CD4-positive, alpha-beta T cell treated with Interleukin-4 for 4 hours (primary cell): Measurements from ENCODE around the gene STON2.
"Not testable (repeated sequence)": the region's sequence is repeated elsewhere in the genome, so short reads cannot be mapped to it uniquely, and the experiment has no call there.

Source experiments
- DNase-seq: peaks from one replicate; pipeline ENCODE4 v3.0.0-alpha.2; 2020

Gene STON2

DNA sequence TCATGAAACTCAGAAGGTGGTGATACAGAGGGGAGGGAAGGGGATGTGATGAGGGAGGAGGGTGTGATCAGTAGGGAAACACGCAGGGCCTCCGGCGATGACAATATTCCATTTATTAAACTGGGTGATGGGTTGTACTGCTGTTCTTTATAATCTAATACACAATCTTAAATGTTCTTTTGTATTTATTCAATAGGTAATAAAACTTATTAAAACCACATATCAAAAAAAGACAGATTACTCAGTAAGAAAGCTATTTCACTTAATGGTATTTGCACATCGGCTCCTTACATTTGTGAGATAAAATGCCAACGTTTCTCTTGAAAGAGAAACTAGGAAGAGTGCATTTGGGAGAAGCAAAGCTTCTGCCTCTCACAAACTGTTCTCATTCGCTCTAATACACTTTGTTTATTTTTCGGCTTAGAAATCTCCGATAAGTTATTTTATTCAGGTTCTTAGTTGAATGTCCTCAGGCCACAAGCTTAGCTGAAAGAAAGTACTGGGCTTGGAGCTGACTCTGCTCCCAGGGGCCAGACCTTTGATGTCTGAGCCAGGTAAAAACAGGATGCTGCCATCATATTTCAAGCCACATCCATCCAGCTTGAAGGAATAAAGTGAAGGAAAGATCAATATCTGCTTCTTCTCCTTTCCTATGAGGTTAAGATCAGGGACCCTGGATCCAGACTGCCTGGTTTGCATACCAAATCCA lies 17.5 kb downstream of the STON2 start:
- no peak for DNase-seq

DNA sequence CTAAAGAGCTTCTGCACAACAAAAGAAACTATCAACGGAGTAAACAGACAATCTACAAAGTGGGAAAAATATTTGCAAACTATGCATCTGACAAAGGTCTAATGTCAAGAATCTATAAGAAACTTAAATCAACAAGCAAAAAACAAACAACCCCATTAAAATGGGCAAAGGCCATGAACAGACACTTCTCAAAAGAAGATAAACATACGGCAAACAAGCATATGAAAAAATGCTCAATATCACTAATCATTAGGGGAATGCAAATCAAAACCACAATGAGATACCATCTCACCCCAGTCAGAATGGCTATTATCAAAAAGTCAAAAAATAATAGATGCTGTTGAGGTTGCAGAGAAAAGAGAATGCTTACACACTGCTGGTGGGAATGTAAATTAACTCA lies 20.1 kb downstream of the STON2 start:
- not testable (repeated sequence) for DNase-seq

DNA sequence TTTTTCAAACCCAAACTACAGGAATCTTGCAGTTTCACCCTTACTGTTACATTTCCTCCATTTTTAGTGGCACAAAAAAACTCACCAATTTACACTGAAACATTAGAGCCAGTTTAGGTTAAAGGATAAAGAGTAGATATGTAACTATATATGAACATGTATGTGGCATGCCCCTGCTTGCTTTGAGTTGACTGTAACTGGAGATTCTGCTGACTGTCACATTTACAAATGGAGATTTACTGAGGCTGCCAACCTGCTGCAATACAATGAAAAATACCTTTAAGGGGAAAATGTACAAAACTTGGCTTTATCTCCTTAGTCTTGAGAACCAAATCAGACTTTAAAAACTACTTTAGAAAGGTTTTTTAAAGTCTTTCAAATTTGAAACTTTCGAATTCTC lies 28.3 kb downstream of the STON2 start:
- DNase-seq: no peak

DNA sequence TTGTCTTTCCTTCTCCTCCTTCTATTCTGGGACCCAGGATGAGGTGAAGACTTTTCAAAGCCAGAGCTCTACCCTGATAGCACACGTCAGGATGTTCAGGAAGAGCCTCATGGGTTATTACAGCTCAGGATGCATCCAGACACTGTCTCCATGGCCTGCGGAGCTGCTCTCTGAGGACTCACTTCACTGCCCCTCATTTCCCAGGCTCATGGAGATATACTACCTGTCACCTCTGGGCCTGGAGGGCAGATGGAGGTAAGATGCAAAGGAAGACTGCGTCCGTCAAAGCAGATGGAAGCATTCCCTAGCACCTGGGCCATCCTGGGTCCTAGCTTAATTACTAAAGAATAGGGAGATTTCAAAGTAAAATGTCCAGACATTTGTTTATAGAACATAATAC lies 32.6 kb downstream of the STON2 start:
- DNase-seq: no peak

DNA sequence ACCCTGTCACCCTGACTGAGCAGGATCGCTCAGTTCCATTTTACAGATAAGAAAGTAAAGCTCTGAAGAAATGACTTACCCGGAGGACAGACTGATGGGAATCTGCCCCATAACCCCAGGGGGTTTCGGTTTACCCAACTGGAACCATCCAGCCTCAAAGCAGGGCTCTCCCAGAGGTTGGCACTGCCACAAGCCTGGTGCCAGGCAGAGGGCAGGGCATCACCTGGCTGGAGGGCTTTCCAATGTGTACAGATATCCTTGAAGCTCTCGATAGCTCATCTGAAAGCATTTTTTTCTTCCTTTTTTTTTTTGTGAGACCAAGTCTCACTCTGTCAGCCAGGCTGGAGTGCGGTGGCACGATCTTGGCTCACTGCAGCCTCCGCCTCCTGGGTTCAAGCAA lies 33.2 kb downstream of the STON2 start:
- no peak for DNase-seq

GRCh38 chr14:81366214-81366613 lies 33.9 kb downstream of the STON2 start:
- DNase-seq: no peak

- DNase-seq: no peak
Measured at GRCh38 chr14:81363746-81364378, 36.3 kb downstream of the STON2 start.

GRCh38 chr14:81353691-81354323 lies 46.3 kb downstream of the STON2 start:
- DNase-seq: no peak

GRCh38 chr14:81352413-81352812 lies 47.7 kb downstream of the STON2 start:
- DNase-seq: no peak

DNA sequence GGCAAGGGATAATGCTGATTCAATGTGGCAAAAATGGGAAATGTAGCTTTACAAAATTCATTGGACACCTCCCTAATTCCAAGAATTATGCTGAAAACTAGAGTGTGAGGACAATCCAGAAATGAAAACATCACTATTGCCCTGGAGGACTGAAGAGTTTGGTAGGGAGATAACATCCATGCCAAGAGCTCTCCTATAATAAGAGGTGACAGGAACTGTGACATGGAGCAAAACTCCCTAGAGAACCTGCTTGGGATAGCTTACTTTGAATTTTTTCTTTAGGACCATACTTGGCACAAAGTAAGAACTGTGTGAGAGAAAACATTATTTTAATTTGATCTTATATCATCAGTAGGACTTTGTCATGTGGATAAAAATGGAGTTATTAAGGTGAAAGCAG lies 48.9 kb downstream of the STON2 start:
- no peak for DNase-seq

GRCh38 chr14:81350344-81351130 lies 49.6 kb downstream of the STON2 start:
- DNase-seq: no peak

- DNase-seq: no peak
Measured at GRCh38 chr14:81348061-81348460, 52.1 kb downstream of the STON2 start.

DNA sequence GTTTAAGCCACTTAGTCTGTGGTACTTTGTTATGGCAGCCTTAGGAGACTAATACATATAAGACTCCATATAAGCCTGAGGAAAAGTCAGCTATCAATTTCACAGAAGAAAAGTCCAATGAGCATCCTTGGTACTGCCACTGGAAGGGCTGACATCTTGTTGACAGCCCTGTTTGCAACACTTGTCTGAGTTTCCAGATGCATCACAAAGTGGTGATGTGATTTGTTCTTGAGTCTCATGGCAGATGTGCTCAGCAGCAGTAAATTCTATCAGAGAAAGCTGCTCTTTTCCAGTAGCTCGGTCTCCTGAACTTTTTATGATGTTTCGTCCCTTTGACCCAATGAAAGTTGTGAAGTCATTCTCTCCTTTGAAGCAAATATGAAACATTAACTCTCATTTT lies 54.3 kb downstream of the STON2 start:
- DNase-seq: no peak

DNA sequence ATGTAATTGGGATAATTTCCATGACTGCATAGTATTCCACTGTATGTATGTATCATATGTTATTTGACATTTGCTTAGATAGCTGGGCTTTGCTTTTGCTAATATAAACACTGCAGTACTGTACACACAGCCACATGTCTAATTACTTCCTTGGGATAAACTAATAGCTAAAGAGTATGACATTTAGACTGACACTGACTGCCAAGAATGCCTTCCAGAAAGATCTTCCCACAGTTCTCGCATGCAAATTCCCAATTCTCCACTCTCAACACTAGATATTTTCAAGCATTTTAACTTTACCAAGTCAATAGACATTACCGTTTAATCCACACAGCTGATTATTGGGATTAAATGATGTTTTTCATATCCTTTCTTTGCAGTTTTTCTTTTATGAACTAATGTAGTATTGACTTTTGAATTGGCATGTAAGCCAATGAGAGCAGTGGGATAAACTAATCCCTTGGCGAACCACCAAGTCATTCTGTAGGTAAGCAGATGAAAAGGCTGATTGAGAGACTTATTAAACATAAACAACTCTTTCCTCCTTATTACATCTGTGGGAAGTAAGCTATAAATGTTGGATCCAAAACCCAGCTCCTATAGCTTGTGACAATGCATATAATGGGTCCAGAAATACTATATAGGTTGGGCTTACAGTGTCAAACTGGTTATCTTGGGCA lies 55.5 kb downstream of the STON2 start:
- no peak for DNase-seq

GRCh38 chr14:81343701-81344100 lies 56.4 kb downstream of the STON2 start:
- no peak for DNase-seq

DNA sequence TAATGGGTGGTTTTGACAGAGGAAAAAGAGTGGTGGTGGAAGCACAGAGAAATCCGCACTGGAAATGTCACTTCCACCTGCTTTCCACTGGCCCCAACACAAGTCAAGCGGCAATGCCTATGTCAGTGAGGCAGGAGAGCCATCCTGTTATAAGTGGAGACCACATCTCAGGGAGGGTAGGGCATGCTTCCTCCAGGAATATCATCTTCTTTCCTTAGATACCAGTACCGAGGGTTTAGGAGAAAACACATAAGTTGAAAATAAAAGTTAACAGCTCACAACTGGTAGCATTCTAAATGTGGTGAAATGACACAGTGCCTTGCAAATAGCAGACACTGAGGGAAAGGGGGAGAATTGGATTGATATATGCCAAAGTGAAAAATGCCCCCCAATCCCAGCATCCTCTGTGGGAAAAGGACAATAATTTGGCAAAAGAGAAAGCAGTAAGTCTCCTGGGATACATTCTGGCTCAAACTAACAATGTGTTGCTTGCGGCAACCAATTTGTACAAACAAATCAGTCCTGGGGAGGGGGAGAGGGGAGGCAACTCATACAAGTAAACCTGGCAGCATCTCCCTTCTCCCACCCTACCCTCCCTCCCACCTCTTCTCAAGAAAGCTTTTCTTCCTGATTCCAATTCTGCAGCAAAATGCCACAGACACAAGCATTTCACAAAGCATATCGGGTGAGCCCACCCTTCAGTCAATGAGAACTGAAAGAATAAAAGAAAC lies 57.1 kb downstream of the STON2 start:
- no peak for DNase-seq

GRCh38 chr14:81341781-81342180 lies 58.3 kb downstream of the STON2 start:
- no peak for DNase-seq

DNA sequence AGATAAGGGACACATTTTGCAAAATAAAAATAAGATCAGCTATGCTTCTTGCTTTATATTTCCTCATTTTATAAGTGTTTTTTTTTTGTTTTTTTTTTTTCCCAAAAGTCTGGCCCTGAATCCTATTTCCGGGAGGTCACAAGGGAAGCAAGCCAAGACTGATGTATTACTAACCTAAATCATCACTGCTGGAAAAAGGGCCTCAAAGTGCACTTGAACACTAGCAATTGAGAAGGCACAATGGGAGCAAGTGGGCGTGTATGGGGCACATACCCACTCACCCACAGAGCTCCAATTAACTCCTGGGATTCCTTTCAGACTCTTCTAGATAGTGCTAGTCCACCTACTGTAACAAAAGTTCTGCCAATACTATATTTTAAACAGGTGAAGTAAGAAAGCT lies 58.8 kb downstream of the STON2 start:
- no peak for DNase-seq

DNA sequence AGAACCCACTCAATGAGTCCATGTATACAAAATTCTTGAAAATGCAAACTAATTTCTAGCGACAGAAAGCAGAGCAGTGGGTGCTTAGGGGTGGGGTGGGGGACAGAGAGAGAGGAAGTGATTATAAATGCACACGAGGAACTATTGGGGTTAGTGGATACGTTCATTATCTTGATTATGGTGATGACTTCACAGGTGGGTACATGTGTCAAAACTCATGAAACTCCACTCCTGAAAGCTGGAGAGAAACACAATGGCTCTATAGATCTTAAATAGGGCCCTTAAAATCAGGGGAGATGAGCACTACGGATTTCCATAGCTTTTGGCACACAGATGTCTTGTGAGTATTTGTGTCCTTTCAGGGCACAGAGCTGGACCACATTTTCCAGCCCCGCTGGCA lies 59.9 kb downstream of the STON2 start:
- no peak for DNase-seq

- DNase-seq: no peak
Measured at GRCh38 chr14:81337073-81337472, 63.1 kb downstream of the STON2 start.

- no peak for DNase-seq
Measured at GRCh38 chr14:81336009-81336408, 64.1 kb downstream of the STON2 start.

DNA sequence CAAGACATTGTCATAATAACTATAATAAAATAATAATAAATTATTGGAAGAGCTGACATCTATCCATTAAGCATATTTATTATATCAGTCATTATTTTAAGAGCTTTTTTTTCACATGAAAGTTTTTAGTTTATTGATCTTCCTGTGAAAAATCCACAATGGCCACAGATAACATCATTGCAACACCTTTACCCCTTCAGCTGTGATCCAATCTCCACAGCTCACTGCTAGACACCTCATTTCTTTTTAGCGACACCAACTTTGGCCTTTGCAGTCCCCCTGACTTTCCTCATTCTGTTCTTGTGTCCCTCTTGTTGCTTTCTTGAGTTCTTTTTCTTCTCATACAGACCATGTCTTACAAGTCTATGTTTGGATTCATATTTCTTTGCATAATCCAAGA lies 67.4 kb downstream of the STON2 start:
- DNase-seq: no peak
